Suprapubic skin (tissue), 4 donors: ENCODE measurements around the gene ICOS. TPM values are rescaled to one million over a fixed set of nuclear protein-coding genes. Genes with fewer than 3 reads are reported as not detected.

Experiments used
- DNase-seq, 2 donors: peaks; one replicate each; pipeline ENCODE4 v3.0.0-alpha.2; 2019; ENCODE audit warnings: low spot score in 2 of 2
- H3K27ac ChIP-seq: fragments of 200-600 bp; sonication (generic); one replicate; pipeline ENCODE4 v1.5.1; 2019
- H3K27me3 ChIP-seq: fragments of 200-600 bp; sonication (generic); one replicate; pipeline ENCODE4 v1.5.1; 2019
- H3K36me3 ChIP-seq: fragments of 200-600 bp; sonication (generic); one replicate; pipeline ENCODE4 v1.5.1; 2019
- H3K4me1 ChIP-seq: fragments of 200-600 bp; sonication (generic); one replicate; pipeline ENCODE4 v1.5.1; 2019
- H3K4me3 ChIP-seq: fragments of 200-600 bp; sonication (generic); one replicate; pipeline ENCODE4 v1.5.1; 2019; ENCODE audit warnings: mild to moderate bottlenecking
- H3K9me3 ChIP-seq: fragments of 200-600 bp; sonication (generic); one replicate; pipeline ENCODE4 v1.5.1; 2019
- CTCF ChIP-seq, 2 donors: fragments of 200-600 bp in 1 of 2; fragments of 450-650 bp in 1 of 2; sonication (generic) in 1 of 2; IDR thresholded peaks; one replicate each; pipeline ENCODE4 v1.5.1; 2016 to 2019; ENCODE audit warnings: antibody characterized with exemption in 2 of 2, mild to moderate bottlenecking in 1 of 2, moderate library complexity in 1 of 2
- EP300 ChIP-seq: sonication (generic); formaldehyde crosslinking; IDR thresholded peaks from one replicate; pipeline ENCODE4 v1.6.1; 2017; ENCODE audit warnings: antibody characterized with exemption
- POLR2A ChIP-seq, 2 donors: fragments of 450-650 bp; IDR thresholded peaks; one replicate each; pipeline ENCODE4 v1.6.1; 2017; ENCODE audit warnings: antibody characterized with exemption in 2 of 2, mild to moderate bottlenecking in 2 of 2, moderate library complexity in 2 of 2
- POLR2AphosphoS5 ChIP-seq, 3 donors: sonication (generic); formaldehyde crosslinking; IDR thresholded peaks; one replicate each; pipeline ENCODE4 v1.6.1; 2017; ENCODE audit warnings: antibody characterized with exemption in 3 of 3
- WGBS: methylation state at CpG from one replicate; pipeline ENCODE4 v1.1.5; 2018; 5-methylcytosine and 5-hydroxymethylcytosine counted together
- total RNA-seq, 4 donors: library from RNA; depleted of rRNA; stranded (reverse); fragments of >200 nt; gene quantifications; one replicate each; pipeline ENCODE4 v1.1.0, GENCODE V29; 2016

ICOS gene
- total RNA-seq, 4 donors from 2014 or later: 0.47 TPM; not detected in 3

- DNase-seq: no peak
- Histone ChIP-seq H3K9me3 (no peaks in the 10 kb centered on the region), H3K27me3 (no peaks in the 10 kb centered on the region), H3K4me3 (no peak overlapping the region), H3K36me3 (no peaks in the 10 kb centered on the region), H3K4me1 (peaks cover 5% of the 10 kb centered on the region), H3K27ac (no peak overlapping the region)
- 58% methylated on average over 7 of the region's 7 CpGs for WGBS
- TF ChIP-seq POLR2AphosphoS5 (IDR thresholded peaks at IDR 0.05) (no peak), EP300 (no peak), CTCF (IDR thresholded peaks at IDR 0.05) (no peak), POLR2A (IDR thresholded peaks at IDR 0.05) (no peak)
Observed at GRCh38 chr2:203915256-203915655, 21.3 kb upstream of the ICOS start.

DNA sequence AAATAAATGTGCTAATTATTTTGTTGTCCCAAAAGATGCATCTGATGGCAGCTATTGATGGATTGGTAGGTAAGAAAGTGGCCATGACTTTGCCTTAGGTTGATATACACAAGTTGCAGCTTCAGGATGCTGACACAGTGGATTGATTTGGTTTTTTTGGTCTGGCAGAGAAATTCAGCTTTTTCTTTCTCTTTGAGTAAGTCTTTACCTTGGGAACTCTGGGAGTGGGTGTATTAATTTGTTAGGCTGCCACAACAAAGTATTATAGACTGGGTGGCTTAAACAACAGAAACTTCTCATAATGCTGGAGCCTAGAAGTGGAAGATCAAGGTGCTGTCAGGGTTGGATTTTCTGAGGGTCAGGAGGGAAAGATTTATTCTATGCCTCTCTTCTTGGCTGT, 19.8 kb upstream of the ICOS start:
- no peaks in the 10 kb centered on the region for H3K27me3 ChIP-seq
- TF ChIP-seq POLR2A (IDR thresholded peaks at IDR 0.05) (no peak), POLR2AphosphoS5 (IDR thresholded peaks at IDR 0.05) (no peak), EP300 (no peak), CTCF (IDR thresholded peaks at IDR 0.05) (no peak)
- no peak for DNase-seq
- H3K4me3 ChIP-seq: no peak overlapping the region
- H3K36me3 ChIP-seq: no peaks in the 10 kb centered on the region
- no peak overlapping the region for H3K27ac ChIP-seq
- peaks cover 5% of the 10 kb centered on the region for H3K4me1 ChIP-seq
- no peaks in the 10 kb centered on the region for H3K9me3 ChIP-seq

GRCh38 chr2:203918264-203918663, 18.3 kb upstream of the ICOS start:
- TF ChIP-seq POLR2A (IDR thresholded peaks at IDR 0.05) (no peak), CTCF (IDR thresholded peaks at IDR 0.05) (no peak), POLR2AphosphoS5 (IDR thresholded peaks at IDR 0.05) (no peak), EP300 (no peak)
- no peak overlapping the region for H3K4me3 ChIP-seq
- H3K27me3 ChIP-seq: no peaks in the 10 kb centered on the region
- no peak overlapping the region for H3K27ac ChIP-seq
- H3K4me1 ChIP-seq: peaks cover 5% of the 10 kb centered on the region
- WGBS: 69% methylated on average over 7 of the region's 7 CpGs
- no peaks in the 10 kb centered on the region for H3K9me3 ChIP-seq
- DNase-seq: no peak
- no peaks in the 10 kb centered on the region for H3K36me3 ChIP-seq

- Histone ChIP-seq H3K27me3 (no peaks in the 10 kb centered on the region), H3K4me3 (no peak overlapping the region), H3K27ac (no peak overlapping the region), H3K9me3 (no peaks in the 10 kb centered on the region), H3K36me3 (no peaks in the 10 kb centered on the region), H3K4me1 (peaks cover 5% of the 10 kb centered on the region)
- TF ChIP-seq POLR2AphosphoS5 (IDR thresholded peaks at IDR 0.05): no peak
- no peak for TF ChIP-seq POLR2A (IDR thresholded peaks at IDR 0.05)
- no peak for TF ChIP-seq EP300
- no peak for TF ChIP-seq CTCF (IDR thresholded peaks at IDR 0.05)
- no peak for DNase-seq
- 78% methylated on average over 3 of the region's 3 CpGs for WGBS
Observed at GRCh38 chr2:203918839-203919238, 17.7 kb upstream of the ICOS start.

DNA sequence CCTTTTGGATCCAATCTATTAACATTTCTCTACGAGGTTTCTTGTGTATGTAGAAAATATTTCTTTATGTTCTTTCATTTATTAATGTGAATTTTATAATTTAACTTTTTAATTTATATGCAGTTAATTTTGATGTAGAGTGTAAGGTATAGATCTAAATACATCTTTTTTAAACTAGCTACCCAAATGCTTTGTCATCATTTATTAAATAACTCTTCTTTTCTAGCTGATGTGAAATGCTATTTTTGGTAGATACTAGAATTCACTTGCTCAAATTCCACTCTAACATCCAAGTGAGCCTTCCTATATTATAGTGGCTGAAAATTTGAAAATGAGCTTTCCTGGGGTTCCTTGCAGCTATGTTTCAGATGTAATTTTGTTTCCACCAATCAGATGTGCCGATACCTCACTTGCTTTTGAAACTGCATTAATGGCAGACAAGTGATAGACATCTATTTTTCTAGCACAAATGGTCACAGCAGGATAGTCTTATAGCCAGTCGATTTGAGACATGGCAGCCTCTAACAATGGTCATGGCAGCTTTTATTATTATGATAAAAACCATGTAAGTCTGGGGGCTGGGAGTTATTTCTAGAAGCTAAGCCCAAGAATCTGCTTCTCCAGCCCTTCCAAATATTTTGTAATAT, 10.9 kb upstream of the ICOS start:
- Histone ChIP-seq H3K27ac (no peak overlapping the region), H3K4me1 (no peaks in the 10 kb centered on the region), H3K4me3 (no peak overlapping the region), H3K9me3 (no peaks in the 10 kb centered on the region), H3K36me3 (no peaks in the 10 kb centered on the region), H3K27me3 (no peaks in the 10 kb centered on the region)
- 89% methylated on average over 3 of the region's 3 CpGs for WGBS
- no peak for DNase-seq
- TF ChIP-seq POLR2A (IDR thresholded peaks at IDR 0.05) (no peak), POLR2AphosphoS5 (IDR thresholded peaks at IDR 0.05) (no peak), EP300 (no peak), CTCF (IDR thresholded peaks at IDR 0.05) (no peak)
